Type B pancreatic cell (in vitro differentiated cells): Measurements from ENCODE around the gene EBF3. TPM values are rescaled to one million over a fixed set of nuclear protein-coding genes. Genes with fewer than 3 reads are reported as not detected.
A peak's percentile ranks its signal among the peaks of the same experiment; 100 is the strongest.

Experiments
- DNase-seq: peaks from one replicate; pipeline ENCODE4 v3.0.0; 2021; ENCODE audit warnings: mixed read lengths; ENCODE audit not compliant: unreplicated experiment; ENCODE audit errors: extremely low spot score
- H3K27ac Mint-ChIP-seq: 2 replicates; pipeline ENCODE4 v1.8.0; 2021; ENCODE audit warnings: mild to moderate bottlenecking, mixed read lengths
- H3K27me3 Mint-ChIP-seq: 2 replicates; pipeline ENCODE4 v1.8.0; 2021; ENCODE audit warnings: mixed read lengths
- H3K36me3 Mint-ChIP-seq: 2 replicates; pipeline ENCODE4 v1.8.0; 2021; ENCODE audit warnings: mixed read lengths
- H3K4me1 Mint-ChIP-seq: one replicate; pipeline ENCODE4 v1.8.0; 2021; ENCODE audit warnings: mixed read lengths; ENCODE audit not compliant: unreplicated experiment
- H3K4me3 Mint-ChIP-seq: 2 replicates; pipeline ENCODE4 v1.8.0; 2021; ENCODE audit warnings: mild to moderate bottlenecking, mixed read lengths
- H3K9me3 Mint-ChIP-seq: 2 replicates; pipeline ENCODE4 v1.8.0; 2021; ENCODE audit warnings: mixed read lengths
- CTCF ChIP-seq: fragments of 200-600 bp; sonication (generic); conservative IDR thresholded peaks from 2 replicates; pipeline ENCODE4 v1.5.0; 2021; ENCODE audit warnings: antibody characterized with exemption, mild to moderate bottlenecking
- total RNA-seq: library from RNA; stranded (reverse); gene quantifications from 2 replicates; pipeline ENCODE4 v1.2.1, GENCODE V29; 2021; ENCODE audit warnings: low replicate concordance

Gene EBF3
- total RNA-seq, 1 donor from 2014 or later = 26.1 TPM

GRCh38 chr10:129970465-129971364 is 6.6 kb upstream of the EBF3 start:
- DNase-seq = peak; percentile 67
- peaks cover 22% of the 10 kb centered on the region for H3K4me1 Mint-ChIP-seq
- TF ChIP-seq CTCF = no peak
- no peak overlapping the region for H3K27ac Mint-ChIP-seq
- H3K4me3 Mint-ChIP-seq = peak overlapping the region; percentile 87
- no peaks in the 10 kb centered on the region for H3K9me3 Mint-ChIP-seq
- H3K27me3 Mint-ChIP-seq = peaks cover 80% of the 10 kb centered on the region
- H3K36me3 Mint-ChIP-seq = no peaks in the 10 kb centered on the region

GRCh38 chr10:129969911-129970464 is 5.9 kb upstream of the EBF3 start:
- Mint-ChIP-seq H3K27me3 (peaks cover 79% of the 10 kb centered on the region), H3K9me3 (no peaks in the 10 kb centered on the region), H3K27ac (no peak overlapping the region), H3K36me3 (no peaks in the 10 kb centered on the region), H3K4me3 (peak overlapping the region; percentile 80), H3K4me1 (peaks cover 27% of the 10 kb centered on the region)
- DNase-seq = no peak
- no peak for TF ChIP-seq CTCF

GRCh38 chr10:129969184-129969910 is 5.3 kb upstream of the EBF3 start:
- Mint-ChIP-seq H3K36me3 (no peaks in the 10 kb centered on the region), H3K27ac (no peak overlapping the region), H3K4me3 (peak overlapping the region; percentile 80), H3K4me1 (peaks cover 27% of the 10 kb centered on the region), H3K9me3 (no peaks in the 10 kb centered on the region), H3K27me3 (peaks cover 75% of the 10 kb centered on the region)
- DNase-seq = no peak
- TF ChIP-seq CTCF = peak; percentile 60

GRCh38 chr10:129968853-129969183 is 4.7 kb upstream of the EBF3 start:
- TF ChIP-seq CTCF = peak; percentile 87
- Mint-ChIP-seq H3K4me1 (peaks cover 27% of the 10 kb centered on the region), H3K4me3 (peak overlapping the region; percentile 54), H3K27ac (no peak overlapping the region), H3K9me3 (no peaks in the 10 kb centered on the region), H3K27me3 (peaks cover 70% of the 10 kb centered on the region), H3K36me3 (no peaks in the 10 kb centered on the region)
- DNase-seq = no peak

GRCh38 chr10:129968020-129968852 is 4.2 kb upstream of the EBF3 start:
- Mint-ChIP-seq H3K27ac (no peak overlapping the region), H3K36me3 (no peaks in the 10 kb centered on the region), H3K27me3 (peaks cover 66% of the 10 kb centered on the region), H3K4me3 (peak overlapping the region; percentile 54), H3K4me1 (peaks cover 27% of the 10 kb centered on the region), H3K9me3 (no peaks in the 10 kb centered on the region)
- no peak for DNase-seq
- TF ChIP-seq CTCF = no peak
